WERI-Rb-1 (cell line): ENCODE measurements around the gene TBRG4.

ENCODE experiments used
- DNase-seq: peaks from one replicate; pipeline ENCODE4 v3.0.0-alpha.2; 2020
- H3K27ac ChIP-seq: fragments of 250-450 bp; sonication (Bioruptor Pico); 2 replicates; pipeline ENCODE4 v1.5.1; 2020; ENCODE audit warnings: mild to moderate bottlenecking, moderate library complexity
- H3K27me3 ChIP-seq: fragments of 250-450 bp; sonication (Bioruptor Pico); 2 replicates; pipeline ENCODE4 v1.5.1; 2021; ENCODE audit warnings: mild to moderate bottlenecking, low read depth, moderate library complexity; ENCODE audit not compliant: insufficient read depth, severe bottlenecking
- H3K36me3 ChIP-seq: fragments of 250-450 bp; sonication (Bioruptor Pico); 2 replicates; pipeline ENCODE4 v1.5.1; 2020; ENCODE audit warnings: mild to moderate bottlenecking, moderate library complexity
- H3K4me3 ChIP-seq: 2 replicates; pipeline ENCODE4 v1.5.1; 2011; ENCODE audit warnings: low read depth, mild to moderate bottlenecking, control low read depth, low read length
- H3K9me3 ChIP-seq: fragments of 250-450 bp; sonication (Bioruptor Pico); 2 replicates; pipeline ENCODE4 v1.5.1; 2021; ENCODE audit warnings: mild to moderate bottlenecking, moderate library complexity; ENCODE audit not compliant: severe bottlenecking
- CTCF ChIP-seq: IDR thresholded peaks from 2 replicates; pipeline ENCODE4 v1.5.1; 2011; ENCODE audit warnings: low read depth, mild to moderate bottlenecking, control low read depth, inconsistent platforms, low read length

Gene TBRG4

GRCh38 chr7:45147858-45148652 is 36.6 kb upstream of the TBRG4 start:
- H3K36me3 ChIP-seq, result no peaks in the 10 kb centered on the region
- no peak for DNase-seq
- H3K4me3 ChIP-seq, result no peak overlapping the region
- no peak for TF ChIP-seq CTCF
- no peaks in the 10 kb centered on the region for H3K27me3 ChIP-seq
- H3K9me3 ChIP-seq, result no peaks in the 10 kb centered on the region
- H3K27ac ChIP-seq, result no peak overlapping the region

- peak; percentile 43 for DNase-seq
- TF ChIP-seq CTCF, result peak; percentile 73
- Histone ChIP-seq H3K9me3 (no peaks in the 10 kb centered on the region), H3K4me3 (no peak overlapping the region), H3K27me3 (no peaks in the 10 kb centered on the region), H3K27ac (no peak overlapping the region), H3K36me3 (no peaks in the 10 kb centered on the region)
These were observed 35.3 kb upstream of the TBRG4 start for GRCh38 chr7:45146531-45147379.

DNA sequence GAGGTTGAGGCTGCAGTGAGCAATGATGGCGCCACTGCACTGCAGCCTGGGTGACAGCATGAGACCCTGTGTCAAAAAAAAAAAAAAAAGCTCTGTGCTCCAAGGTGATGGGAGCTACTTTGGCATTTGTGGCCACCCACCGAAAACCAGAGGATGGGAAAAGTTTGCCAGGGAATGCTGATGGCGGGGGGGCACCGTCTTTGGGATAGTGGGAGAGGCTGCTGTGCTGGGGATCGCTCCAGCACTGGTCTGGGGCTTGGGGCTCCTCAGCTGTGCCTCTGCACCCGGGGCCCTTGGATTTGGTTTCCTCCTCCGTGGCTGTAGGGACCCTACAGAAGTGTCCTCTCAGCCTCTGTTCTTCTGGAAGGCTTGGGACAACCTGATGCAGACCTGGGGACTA is 34.4 kb upstream of the TBRG4 start:
- TF ChIP-seq CTCF, result no peak
- H3K9me3 ChIP-seq, result no peaks in the 10 kb centered on the region
- no peak overlapping the region for H3K27ac ChIP-seq
- DNase-seq, result no peak
- H3K27me3 ChIP-seq, result no peaks in the 10 kb centered on the region
- no peak overlapping the region for H3K4me3 ChIP-seq
- H3K36me3 ChIP-seq, result no peaks in the 10 kb centered on the region

- H3K27ac ChIP-seq, result no peak overlapping the region
- no peaks in the 10 kb centered on the region for H3K36me3 ChIP-seq
- no peak for TF ChIP-seq CTCF
- DNase-seq, result no peak
- no peaks in the 10 kb centered on the region for H3K9me3 ChIP-seq
- no peaks in the 10 kb centered on the region for H3K27me3 ChIP-seq
- H3K4me3 ChIP-seq, result no peak overlapping the region
These were observed 32.1 kb upstream of the TBRG4 start for GRCh38 chr7:45143616-45144015.

GRCh38 chr7:45140827-45141226 is 29.3 kb upstream of the TBRG4 start:
- no peaks in the 10 kb centered on the region for H3K27me3 ChIP-seq
- H3K36me3 ChIP-seq, result no peaks in the 10 kb centered on the region
- no peaks in the 10 kb centered on the region for H3K9me3 ChIP-seq
- no peak overlapping the region for H3K4me3 ChIP-seq
- DNase-seq, result no peak
- TF ChIP-seq CTCF, result no peak
- no peak overlapping the region for H3K27ac ChIP-seq
